LNCaP clone FGC (cell line): Measurements from ENCODE around the gene KIF2A.
"Not testable (repeated sequence)": the region's sequence is repeated elsewhere in the genome, so short reads cannot be mapped to it uniquely, and the experiment has no call there.

ENCODE experiments used
- DNase-seq: peaks from one replicate; pipeline ENCODE4 v3.0.0-alpha.2; 2011; ENCODE audit warnings: low read depth
- H3K4me3 ChIP-seq: 2 replicates; pipeline ENCODE4 v1.5.1; 2011; ENCODE audit warnings: mild to moderate bottlenecking, low read depth, low read length, control low read depth
- TF ChIP-seq, protein P1 (sequence below): IDR thresholded peaks from 2 replicates; pipeline ENCODE4 v1.5.1; 2012; ENCODE audit warnings: mild to moderate bottlenecking; ENCODE audit not compliant: control insufficient read depth, insufficient read depth; ENCODE audit errors: extremely low read depth

KIF2A gene

DNA sequence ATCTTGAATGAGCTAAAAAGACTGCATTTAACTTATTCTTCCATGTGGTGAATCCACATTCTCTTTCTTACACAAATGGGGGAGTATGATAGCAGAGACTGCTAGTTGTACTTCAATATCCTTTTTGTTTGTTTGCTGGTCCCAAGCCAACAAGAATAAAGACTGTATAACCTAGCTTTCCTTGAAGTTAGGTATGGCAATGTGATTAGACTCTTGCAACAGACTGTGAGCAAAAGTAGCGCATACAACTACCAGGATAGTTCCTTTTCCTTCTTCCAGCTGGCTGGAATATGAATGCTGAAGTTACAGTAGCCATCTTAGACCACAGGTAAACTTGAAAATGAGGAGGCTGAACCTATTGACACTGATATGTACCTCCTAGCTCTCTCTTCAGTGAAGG, 17.9 kb upstream of the KIF2A start:
- TF ChIP-seq, protein P1, sequence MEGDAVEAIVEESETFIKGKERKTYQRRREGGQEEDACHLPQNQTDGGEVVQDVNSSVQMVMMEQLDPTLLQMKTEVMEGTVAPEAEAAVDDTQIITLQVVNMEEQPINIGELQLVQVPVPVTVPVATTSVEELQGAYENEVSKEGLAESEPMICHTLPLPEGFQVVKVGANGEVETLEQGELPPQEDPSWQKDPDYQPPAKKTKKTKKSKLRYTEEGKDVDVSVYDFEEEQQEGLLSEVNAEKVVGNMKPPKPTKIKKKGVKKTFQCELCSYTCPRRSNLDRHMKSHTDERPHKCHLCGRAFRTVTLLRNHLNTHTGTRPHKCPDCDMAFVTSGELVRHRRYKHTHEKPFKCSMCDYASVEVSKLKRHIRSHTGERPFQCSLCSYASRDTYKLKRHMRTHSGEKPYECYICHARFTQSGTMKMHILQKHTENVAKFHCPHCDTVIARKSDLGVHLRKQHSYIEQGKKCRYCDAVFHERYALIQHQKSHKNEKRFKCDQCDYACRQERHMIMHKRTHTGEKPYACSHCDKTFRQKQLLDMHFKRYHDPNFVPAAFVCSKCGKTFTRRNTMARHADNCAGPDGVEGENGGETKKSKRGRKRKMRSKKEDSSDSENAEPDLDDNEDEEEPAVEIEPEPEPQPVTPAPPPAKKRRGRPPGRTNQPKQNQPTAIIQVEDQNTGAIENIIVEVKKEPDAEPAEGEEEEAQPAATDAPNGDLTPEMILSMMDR, result no peak
- no peak overlapping the region for H3K4me3 ChIP-seq
- DNase-seq, result no peak

DNA sequence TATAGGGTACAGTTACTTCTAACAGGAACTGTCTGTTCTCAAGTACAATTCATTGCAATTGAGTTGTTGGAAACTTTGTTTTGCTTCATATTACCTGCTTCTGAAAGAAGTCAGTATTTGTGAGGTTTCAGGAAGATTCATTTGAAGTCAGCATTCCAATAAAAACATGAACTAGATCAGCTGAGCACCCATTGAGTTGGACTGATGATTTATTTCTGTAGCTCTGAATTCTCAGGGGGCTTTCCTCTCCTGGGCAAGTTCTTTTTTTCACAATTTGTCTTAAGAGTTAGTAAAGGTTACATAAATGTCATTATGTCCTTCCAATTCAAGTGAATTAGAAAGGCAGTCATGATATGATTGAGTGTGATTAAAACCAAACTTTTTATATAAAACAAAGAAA, 16.2 kb upstream of the KIF2A start:
- H3K4me3 ChIP-seq, result no peak overlapping the region
- no peak for DNase-seq
- TF ChIP-seq, protein P1, result no peak

DNA sequence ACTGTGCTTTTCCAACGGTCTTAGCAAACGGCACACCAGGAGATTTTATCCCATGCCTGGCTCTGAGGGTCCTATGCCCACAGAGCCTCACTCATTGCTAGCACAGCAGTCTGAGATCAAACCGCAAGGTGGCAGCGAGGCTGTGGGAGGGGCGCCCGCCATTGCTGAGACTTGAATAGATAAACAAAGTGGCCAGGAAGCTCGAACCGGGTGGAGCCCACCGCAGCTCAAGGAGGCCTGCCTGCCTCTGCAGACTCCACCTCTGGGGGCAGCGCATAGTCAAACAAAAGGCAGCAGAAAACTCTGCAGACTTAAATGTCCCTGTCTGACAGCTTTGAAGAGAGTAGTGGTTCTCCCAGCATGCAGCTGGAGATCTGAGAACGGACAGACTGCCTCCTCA, 14.2 kb upstream of the KIF2A start:
- DNase-seq, H3K4me3 ChIP-seq: not testable (repeated sequence)
- TF ChIP-seq, protein P1, result 0 out of 2 replicates have a peak, but pooled peaks have one; percentile 9

DNA sequence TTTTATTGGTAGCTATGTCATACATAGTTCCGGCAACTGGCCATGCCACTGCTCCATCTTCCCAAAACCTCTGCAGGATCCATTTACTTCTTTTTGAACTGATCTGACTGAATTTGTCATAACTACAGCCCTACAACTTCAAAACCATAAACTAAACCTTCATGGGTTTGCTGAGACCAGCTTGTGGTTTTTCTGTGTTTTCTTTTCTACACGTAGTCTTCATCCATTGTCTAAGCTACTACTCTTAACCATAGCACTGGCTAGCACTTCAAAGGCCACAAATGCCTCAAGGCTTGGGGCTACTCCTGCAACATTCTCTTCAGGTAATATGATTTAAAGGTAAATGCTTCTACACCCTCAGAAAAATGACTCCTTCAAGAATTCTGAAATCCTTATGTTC, 9.0 kb upstream of the KIF2A start:
- H3K4me3 ChIP-seq, result no peak overlapping the region
- DNase-seq, result no peak
- TF ChIP-seq, protein P1, result no peak

DNA sequence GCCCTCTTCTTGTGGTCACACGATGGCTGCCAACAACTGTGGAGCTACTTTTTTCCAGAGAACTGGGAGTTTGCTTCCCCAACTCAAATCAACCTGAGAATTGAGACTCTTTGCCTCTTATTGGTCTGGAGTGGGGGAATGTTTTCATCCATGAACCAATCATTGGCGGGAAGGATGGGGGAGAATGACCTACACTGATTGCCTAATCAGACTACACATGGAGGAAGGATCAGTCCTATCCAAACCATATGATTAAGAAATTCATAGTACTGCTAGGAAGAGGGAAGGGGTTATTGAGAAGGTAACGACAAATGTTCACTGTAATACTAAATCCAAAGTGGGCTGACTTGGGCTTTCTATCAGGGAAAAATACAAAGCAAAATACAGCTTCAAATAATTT, 7.9 kb upstream of the KIF2A start:
- no peak overlapping the region for H3K4me3 ChIP-seq
- TF ChIP-seq, protein P1, result no peak
- DNase-seq, result no peak

DNA sequence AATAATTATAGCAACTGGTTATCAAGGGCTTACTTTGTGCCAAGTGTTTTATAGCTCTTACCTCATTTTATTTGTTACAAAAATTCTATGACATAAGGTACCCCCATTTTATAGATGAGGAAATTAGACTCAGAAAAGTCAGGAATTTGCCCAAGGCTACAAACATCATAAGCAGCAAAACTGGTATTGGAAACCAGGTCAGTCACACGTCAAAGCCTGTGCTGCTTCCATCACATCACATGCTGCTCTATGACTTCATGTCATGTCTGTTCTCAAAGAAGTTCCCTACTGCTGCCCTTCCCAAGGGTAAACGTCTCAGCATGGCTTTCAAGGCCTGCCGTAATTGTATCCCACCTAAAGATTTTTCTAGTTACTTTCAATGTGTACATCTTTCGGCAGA, 6.9 kb upstream of the KIF2A start:
- DNase-seq, result no peak
- H3K4me3 ChIP-seq, result no peak overlapping the region
- TF ChIP-seq, protein P1, result no peak

DNA sequence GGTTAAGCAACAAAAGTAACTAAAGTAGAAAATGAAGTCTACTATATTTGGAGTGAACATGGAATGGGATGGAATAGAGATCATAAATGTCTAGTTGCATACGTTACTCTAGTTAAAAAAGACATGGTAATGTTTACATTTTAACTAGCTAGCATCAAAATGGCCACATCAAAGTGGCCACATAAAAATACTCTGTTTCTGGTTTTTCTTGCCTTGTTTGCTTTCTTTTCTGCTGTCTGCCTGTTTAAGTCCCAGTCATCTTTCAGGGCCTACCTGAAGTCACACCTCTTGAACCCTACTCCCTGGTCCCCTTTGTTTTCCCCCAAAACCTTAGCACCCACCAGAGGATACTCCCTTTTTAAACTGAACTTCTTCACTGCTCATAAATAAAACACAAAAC, 6.4 kb upstream of the KIF2A start:
- TF ChIP-seq, protein P1, result no peak
- H3K4me3 ChIP-seq, result no peak overlapping the region
- DNase-seq, result no peak
